ENCODE data around the gene ASTN2. TPM values are rescaled to one million over a fixed set of nuclear protein-coding genes. Genes with fewer than 3 reads are reported as not detected.

ASTN2 gene
- total RNA-seq, 1 experiment from 2014 or later = 11.4 TPM

GRCh38 chr9:117365438-117365837, 49.4 kb downstream of the ASTN2 start:
- no peak for DNase-seq (ENCODE audit: low read depth)

GRCh38 chr9:117363006-117363405, 51.9 kb downstream of the ASTN2 start:
- DNase-seq (ENCODE audit: low read depth) = no peak

GRCh38 chr9:117359910-117360309, 54.9 kb downstream of the ASTN2 start:
- DNase-seq (ENCODE audit: low read depth) = no peak

- DNase-seq (ENCODE audit: low read depth) = no peak
These were observed 59.3 kb downstream of the ASTN2 start for GRCh38 chr9:117355542-117355941.

- no peak for DNase-seq (ENCODE audit: low read depth)
These were observed 59.9 kb downstream of the ASTN2 start for GRCh38 chr9:117354997-117355396.

GRCh38 chr9:117354244-117354847, 60.5 kb downstream of the ASTN2 start:
- DNase-seq (ENCODE audit: low read depth) = no peak

GRCh38 chr9:117344892-117345660, 69.8 kb downstream of the ASTN2 start:
- DNase-seq (ENCODE audit: low read depth) = no peak

- DNase-seq (ENCODE audit: low read depth) = peak; percentile 42
These were observed 71.4 kb downstream of the ASTN2 start for GRCh38 chr9:117343427-117343826.

- no peak for DNase-seq (ENCODE audit: low read depth)
These were observed 73.7 kb downstream of the ASTN2 start for GRCh38 chr9:117341151-117341550.

GRCh38 chr9:117340422-117340821, 74.4 kb downstream of the ASTN2 start:
- no peak for DNase-seq (ENCODE audit: low read depth)

GRCh38 chr9:117335837-117336433, 78.9 kb downstream of the ASTN2 start:
- DNase-seq (ENCODE audit: low read depth) = no peak

- DNase-seq (ENCODE audit: low read depth) = no peak
These were observed 80.8 kb downstream of the ASTN2 start for GRCh38 chr9:117334101-117334500.

- DNase-seq (ENCODE audit: low read depth) = no peak
These were observed 89.0 kb downstream of the ASTN2 start for GRCh38 chr9:117325831-117326230.

GRCh38 chr9:117325110-117325731, 89.6 kb downstream of the ASTN2 start:
- no peak for DNase-seq (ENCODE audit: low read depth)

- DNase-seq (ENCODE audit: low read depth) = no peak
These were observed 91.5 kb downstream of the ASTN2 start for GRCh38 chr9:117323390-117323789.

GRCh38 chr9:117317192-117317591, 97.7 kb downstream of the ASTN2 start:
- DNase-seq (ENCODE audit: low read depth) = no peak

- no peak for DNase-seq (ENCODE audit: low read depth)
These were observed 99.6 kb downstream of the ASTN2 start for GRCh38 chr9:117315236-117315635.

GRCh38 chr9:117313989-117314388, 100.9 kb downstream of the ASTN2 start:
- no peak for DNase-seq (ENCODE audit: low read depth)

GRCh38 chr9:117307701-117308100, 107.2 kb downstream of the ASTN2 start:
- no peak for DNase-seq (ENCODE audit: low read depth)

GRCh38 chr9:117306032-117306431, 108.8 kb downstream of the ASTN2 start:
- DNase-seq (ENCODE audit: low read depth) = no peak

GRCh38 chr9:117305454-117305853, 109.4 kb downstream of the ASTN2 start:
- DNase-seq (ENCODE audit: low read depth) = no peak

GRCh38 chr9:117304549-117304948, 110.3 kb downstream of the ASTN2 start:
- no peak for DNase-seq (ENCODE audit: low read depth)

All from HT1080 (cell line).